Prostate gland (tissue), 2 donors: ENCODE measurements around the gene SREBF2. TPM values are rescaled to one million over a fixed set of nuclear protein-coding genes. Genes with fewer than 3 reads are reported as not detected.
A peak's percentile ranks its signal among the peaks of the same experiment; 100 is the strongest.

Source experiments
- DNase-seq: peaks from one replicate; pipeline ENCODE4 v3.0.0-alpha.2; 2019; ENCODE audit warnings: low spot score
- H3K27ac ChIP-seq, 2 donors: fragments of 200-600 bp; sonication (generic); 2 replicates each; pipeline ENCODE4 v1.5.1; 2017 to 2019
- H3K27me3 ChIP-seq: fragments of 200-600 bp; sonication (generic); replicated peaks from 2 replicates; pipeline ENCODE4 v1.5.1; 2019; ENCODE audit not compliant: insufficient read depth
- H3K36me3 ChIP-seq, 2 donors: fragments of 200-600 bp; sonication (generic); 1 replicate in 1 of 2; 2 replicates in 1 of 2; pipeline versions ENCODE4 v1.5.1 to v1.8.1; 2017 to 2019
- H3K4me1 ChIP-seq: fragments of 200-600 bp; sonication (generic); replicated peaks from 2 replicates; pipeline ENCODE4 v1.5.1; 2019
- H3K4me3 ChIP-seq, 2 donors: fragments of 200-600 bp; sonication (generic); 2 replicates each; pipeline ENCODE4 v1.5.1; 2017 to 2019
- H3K9me3 ChIP-seq: fragments of 200-600 bp; sonication (generic); 2 replicates; pipeline ENCODE4 v1.5.1; 2017
- POLR2A ChIP-seq: fragments of 450-650 bp; IDR thresholded peaks from one replicate; pipeline ENCODE4 v1.6.1; 2016; ENCODE audit warnings: antibody characterized with exemption, mild to moderate bottlenecking
- POLR2AphosphoS5 ChIP-seq: sonication (generic); formaldehyde crosslinking; IDR thresholded peaks from one replicate; pipeline ENCODE4 v1.6.1; 2017; ENCODE audit warnings: antibody characterized with exemption
- WGBS: methylation state at CpG from one replicate; pipeline ENCODE4 v1.1.5; 2018; 5-methylcytosine and 5-hydroxymethylcytosine counted together
- intact Hi-C: fragments of 100-400 bp; cut with DNase I; formaldehyde crosslinking; loops from one replicate; pipeline ENCODE4 v1.14.2; 2022
- total RNA-seq, 2 donors: library from RNA; depleted of rRNA; stranded (reverse); fragments of >200 nt; gene quantifications; one replicate each; pipeline ENCODE4 v1.1.0, GENCODE V29; 2016
- TF ChIP-seq, protein P1 (sequence below), 4 experiments: fragments of 200-600 bp in 2 of 4; fragments of 450-650 bp in 2 of 4; sonication (generic) in 2 of 4; IDR thresholded peaks; 1 replicate in 3 of 4; 2 replicates in 1 of 4; pipeline ENCODE4 v1.5.1; 2016 to 2019; ENCODE audit warnings: antibody characterized with exemption in 4 of 4, mild to moderate bottlenecking in 2 of 4, moderate library complexity in 2 of 4

Gene SREBF2
- total RNA-seq, 2 donors from 2014 or later: 62.7 to 128 TPM

GRCh38 chr22:41917903-41918791 lies 85.2 kb downstream of the SREBF2 start:
- no peak for TF ChIP-seq POLR2A
- no peak for TF ChIP-seq POLR2AphosphoS5
- TF ChIP-seq, protein P1, sequence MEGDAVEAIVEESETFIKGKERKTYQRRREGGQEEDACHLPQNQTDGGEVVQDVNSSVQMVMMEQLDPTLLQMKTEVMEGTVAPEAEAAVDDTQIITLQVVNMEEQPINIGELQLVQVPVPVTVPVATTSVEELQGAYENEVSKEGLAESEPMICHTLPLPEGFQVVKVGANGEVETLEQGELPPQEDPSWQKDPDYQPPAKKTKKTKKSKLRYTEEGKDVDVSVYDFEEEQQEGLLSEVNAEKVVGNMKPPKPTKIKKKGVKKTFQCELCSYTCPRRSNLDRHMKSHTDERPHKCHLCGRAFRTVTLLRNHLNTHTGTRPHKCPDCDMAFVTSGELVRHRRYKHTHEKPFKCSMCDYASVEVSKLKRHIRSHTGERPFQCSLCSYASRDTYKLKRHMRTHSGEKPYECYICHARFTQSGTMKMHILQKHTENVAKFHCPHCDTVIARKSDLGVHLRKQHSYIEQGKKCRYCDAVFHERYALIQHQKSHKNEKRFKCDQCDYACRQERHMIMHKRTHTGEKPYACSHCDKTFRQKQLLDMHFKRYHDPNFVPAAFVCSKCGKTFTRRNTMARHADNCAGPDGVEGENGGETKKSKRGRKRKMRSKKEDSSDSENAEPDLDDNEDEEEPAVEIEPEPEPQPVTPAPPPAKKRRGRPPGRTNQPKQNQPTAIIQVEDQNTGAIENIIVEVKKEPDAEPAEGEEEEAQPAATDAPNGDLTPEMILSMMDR (IDR thresholded peaks at IDR 0.05): no peak
- Histone ChIP-seq H3K36me3 (no peaks in the 10 kb centered on the region), H3K9me3 (no peaks in the 10 kb centered on the region), H3K27ac (no peak overlapping the region), H3K4me3 (no peak overlapping the region), H3K27me3 (peaks cover 9% of the 10 kb centered on the region), H3K4me1 (no peaks in the 10 kb centered on the region)
- no peak for DNase-seq
- intact Hi-C loops: no loop called here
- 69% methylated on average over 23 of the region's 23 CpGs for WGBS

GRCh38 chr22:41919357-41920224 lies 86.7 kb downstream of the SREBF2 start:
- WGBS: 2% methylated on average over 53 of the region's 62 CpGs
- Histone ChIP-seq H3K4me3 (peak overlapping the region; percentile 37 to 39), H3K36me3 (no peaks in the 10 kb centered on the region), H3K27ac (no peak overlapping the region), H3K4me1 (no peaks in the 10 kb centered on the region), H3K27me3 (no peaks in the 10 kb centered on the region), H3K9me3 (no peaks in the 10 kb centered on the region)
- intact Hi-C loops: no loop called here
- TF ChIP-seq POLR2A (no peak), POLR2AphosphoS5 (no peak)
- TF ChIP-seq, protein P1 (IDR thresholded peaks at IDR 0.05): no peak
- DNase-seq: peak; percentile 39

DNA sequence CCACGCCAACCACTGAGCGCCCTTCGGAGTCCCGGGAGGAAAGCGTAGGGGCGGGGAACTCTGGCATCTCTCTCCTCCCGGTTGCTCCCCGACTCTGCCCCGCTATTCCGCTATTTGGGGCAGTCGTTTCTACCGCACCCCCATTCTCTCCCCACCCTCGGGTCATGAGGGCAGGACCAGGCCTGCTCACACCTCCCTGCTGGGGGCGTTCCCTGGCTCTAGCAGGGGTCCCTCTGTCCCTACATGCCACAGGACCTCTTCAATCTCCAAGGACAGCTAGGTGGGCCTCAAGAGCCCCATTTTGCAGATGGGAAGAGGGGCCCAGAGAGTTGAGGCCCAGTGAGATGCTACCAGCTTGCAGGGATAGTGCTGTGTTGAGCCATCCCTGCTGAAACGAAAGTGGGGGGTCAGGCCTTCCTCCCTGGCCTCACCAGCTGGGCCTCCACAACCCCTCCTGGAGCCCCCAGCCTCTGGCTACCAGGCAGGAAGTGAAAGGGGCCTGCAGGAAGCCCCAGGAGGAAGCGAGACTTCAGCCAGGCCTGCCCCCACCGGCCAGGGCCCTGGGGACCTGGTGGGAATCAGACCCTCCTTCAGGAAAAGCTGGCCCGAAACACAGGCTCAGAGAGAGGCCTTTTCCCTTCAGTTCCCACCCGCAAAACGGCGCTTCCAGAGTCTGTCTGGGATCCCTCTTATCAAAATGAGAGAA lies 87.5 kb downstream of the SREBF2 start:
- no peak for DNase-seq
- peak overlapping the region; percentile 37 to 39 for H3K4me3 ChIP-seq
- no peaks in the 10 kb centered on the region for H3K9me3 ChIP-seq
- H3K36me3 ChIP-seq: no peaks in the 10 kb centered on the region
- WGBS: 63% methylated on average over 21 of the region's 21 CpGs
- intact Hi-C loops: no loop called here
- no peaks in the 10 kb centered on the region for H3K27me3 ChIP-seq
- H3K4me1 ChIP-seq: no peaks in the 10 kb centered on the region
- TF ChIP-seq POLR2AphosphoS5: no peak
- TF ChIP-seq, protein P1 (IDR thresholded peaks at IDR 0.05): no peak
- no peak for TF ChIP-seq POLR2A
- no peak overlapping the region for H3K27ac ChIP-seq

DNA sequence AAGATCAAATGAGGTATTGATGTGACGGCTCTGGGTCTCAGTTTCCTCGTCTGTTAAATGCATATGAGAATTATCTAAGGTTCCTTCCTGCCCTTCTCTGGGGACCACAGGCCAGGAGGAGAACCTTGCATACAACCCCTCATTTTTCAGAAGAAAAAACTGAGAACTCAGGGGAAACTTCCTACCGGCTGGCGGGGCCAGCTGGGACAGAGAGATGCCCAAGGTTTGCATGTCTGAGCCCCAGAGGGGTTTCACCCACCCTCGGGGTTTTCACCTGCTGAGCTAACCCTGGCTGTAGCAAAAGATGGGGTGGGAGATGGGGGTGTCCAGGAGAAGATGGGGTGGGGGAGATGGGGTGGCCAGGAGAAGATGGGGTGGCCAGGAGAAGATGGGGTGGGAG lies 89.4 kb downstream of the SREBF2 start:
- no peak for DNase-seq
- Histone ChIP-seq H3K27ac (no peak overlapping the region), H3K27me3 (no peaks in the 10 kb centered on the region), H3K36me3 (no peaks in the 10 kb centered on the region), H3K4me1 (peaks cover 4% of the 10 kb centered on the region), H3K9me3 (no peaks in the 10 kb centered on the region), H3K4me3 (no peak overlapping the region)
- 95% methylated on average over 5 of the region's 5 CpGs for WGBS
- intact Hi-C loops: no loop called here
- TF ChIP-seq, protein P1 (IDR thresholded peaks at IDR 0.05): no peak
- TF ChIP-seq POLR2A: no peak
- TF ChIP-seq POLR2AphosphoS5: no peak
